ENCODE measurements around the gene RPTOR. TPM values are rescaled to one million over a fixed set of nuclear protein-coding genes. Genes with fewer than 3 reads are reported as not detected.

RPTOR gene
- total and polyA plus RNA-seq, 2 donors (not counting 3 experiments of a cell fraction or from before 2014, with no cell fraction given): 10.7 to 41.8 TPM

DNA sequence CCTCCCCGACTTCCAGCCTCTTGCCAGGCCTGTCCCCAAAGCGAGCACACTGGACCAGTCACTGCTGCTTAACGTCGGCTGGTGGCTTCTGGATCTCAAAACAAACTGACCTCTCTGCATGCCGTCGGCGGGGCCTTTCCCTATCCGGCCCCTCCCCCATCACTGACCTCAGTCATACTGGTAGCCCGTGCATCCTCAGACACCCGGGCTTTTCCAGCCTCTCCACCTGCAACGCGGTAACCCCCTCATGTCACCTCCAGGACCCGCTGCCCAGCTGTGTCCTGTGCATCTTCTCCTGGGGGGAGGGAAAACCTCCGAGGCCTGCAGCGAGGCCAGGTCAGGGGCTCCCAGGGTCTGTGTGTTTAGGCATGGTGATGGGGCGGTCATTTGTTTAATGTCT is 308.4 kb downstream of the RPTOR start:
- Histone ChIP-seq H3K4me1 (ENCODE audit: control insufficient read depth, extremely low read depth, insufficient read depth, low read length) (peaks cover 18% of the 10 kb centered on the region), H3K4me3 (replicated peaks in 1 of 3; ENCODE audit: insufficient read depth in 1 of 3, low read depth in 1 of 3, low read length in 3 of 3) (no peak overlapping the region), H3K36me3 (ENCODE audit: control insufficient read depth in 2 of 2, extremely low read depth in 1 of 2, insufficient read depth in 2 of 2, low read length in 2 of 2) (no peaks in the 10 kb centered on the region), H3K27me3 (ENCODE audit: control insufficient read depth in 2 of 2, insufficient read depth in 2 of 2, low read length in 2 of 2) (no peaks in the 10 kb centered on the region), H3K9me3 (replicated peaks; ENCODE audit: control insufficient read depth, insufficient read depth, low read length) (no peaks in the 10 kb centered on the region), H2AFZ (ENCODE audit: low read depth, low read length) (no peak overlapping the region), H3K27ac (ENCODE audit: insufficient read depth, low read depth, low read length) (no peak overlapping the region), H3K4me2 (ENCODE audit: insufficient read depth, low read length) (no peak overlapping the region), H3K9me1 (replicated peaks; ENCODE audit: control insufficient read depth, extremely low read depth, insufficient read depth, low read length) (no peaks in the 10 kb centered on the region), H3K79me2 (ENCODE audit: control insufficient read depth, insufficient read depth, low read length) (no peaks in the 10 kb centered on the region), H4K20me1 (replicated peaks; ENCODE audit: control insufficient read depth, extremely low read depth, insufficient read depth, low read length) (no peaks in the 10 kb centered on the region), H3K9ac (replicated peaks; ENCODE audit: extremely low read depth, insufficient read depth, low read length) (no peak overlapping the region)
- CTCF ChIA-PET: no interaction called here
- DNase-seq (ENCODE audit: low read depth, low spot score): no peak
- TF ChIP-seq POLR2AphosphoS5 (IDR thresholded peaks at IDR 0.05; ENCODE audit: insufficient read depth, low read depth, low read length) (no peak), MYC (IDR thresholded peaks at IDR 0.05; ENCODE audit: low read depth, low read length) (no peak), GATA2 (IDR thresholded peaks at IDR 0.05; ENCODE audit: insufficient read depth, insufficient read length, low read depth, low read length) (no peak), POLR2A (IDR thresholded peaks at IDR 0.05; ENCODE audit: low read depth, low read length) (no peak), EZH2 (IDR thresholded peaks at IDR 0.05; ENCODE audit: borderline replicate concordance, low read depth, low read length, severe bottlenecking) (no peak), FOS (IDR thresholded peaks at IDR 0.05; ENCODE audit: borderline replicate concordance, insufficient read depth, low read length) (no peak), JUN (IDR thresholded peaks at IDR 0.05; ENCODE audit: borderline replicate concordance, insufficient read depth, insufficient read length, low read depth) (no peak)
- TF ChIP-seq, protein P1, sequence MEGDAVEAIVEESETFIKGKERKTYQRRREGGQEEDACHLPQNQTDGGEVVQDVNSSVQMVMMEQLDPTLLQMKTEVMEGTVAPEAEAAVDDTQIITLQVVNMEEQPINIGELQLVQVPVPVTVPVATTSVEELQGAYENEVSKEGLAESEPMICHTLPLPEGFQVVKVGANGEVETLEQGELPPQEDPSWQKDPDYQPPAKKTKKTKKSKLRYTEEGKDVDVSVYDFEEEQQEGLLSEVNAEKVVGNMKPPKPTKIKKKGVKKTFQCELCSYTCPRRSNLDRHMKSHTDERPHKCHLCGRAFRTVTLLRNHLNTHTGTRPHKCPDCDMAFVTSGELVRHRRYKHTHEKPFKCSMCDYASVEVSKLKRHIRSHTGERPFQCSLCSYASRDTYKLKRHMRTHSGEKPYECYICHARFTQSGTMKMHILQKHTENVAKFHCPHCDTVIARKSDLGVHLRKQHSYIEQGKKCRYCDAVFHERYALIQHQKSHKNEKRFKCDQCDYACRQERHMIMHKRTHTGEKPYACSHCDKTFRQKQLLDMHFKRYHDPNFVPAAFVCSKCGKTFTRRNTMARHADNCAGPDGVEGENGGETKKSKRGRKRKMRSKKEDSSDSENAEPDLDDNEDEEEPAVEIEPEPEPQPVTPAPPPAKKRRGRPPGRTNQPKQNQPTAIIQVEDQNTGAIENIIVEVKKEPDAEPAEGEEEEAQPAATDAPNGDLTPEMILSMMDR (IDR thresholded peaks at IDR 0.05; ENCODE audit: extremely low read depth in 1 of 2, insufficient read depth in 1 of 2, low read depth in 1 of 2, low read length in 2 of 2): no peak
- TF ChIP-seq, protein P2, sequence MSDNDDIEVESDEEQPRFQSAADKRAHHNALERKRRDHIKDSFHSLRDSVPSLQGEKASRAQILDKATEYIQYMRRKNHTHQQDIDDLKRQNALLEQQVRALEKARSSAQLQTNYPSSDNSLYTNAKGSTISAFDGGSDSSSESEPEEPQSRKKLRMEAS (IDR thresholded peaks at IDR 0.05; ENCODE audit: insufficient read depth, insufficient read length): no peak
- intact Hi-C loops (cut with micrococcal nuclease) (loop anchor here (10.0 kb wide), 1 partner anchor 178 kb away; no protein-coding TSS in a partner anchor), dilution Hi-C loops (cut with MboI; ENCODE audit: extremely low pct_ligation_motif_present, low sequenced_read_pairs) (no loop called here)
- BruUV-seq (replicated peaks): no TSS peak
- POLR2A ChIA-PET: no interaction called here
- FAIRE-seq: no peak

Data from endothelial cell of umbilical vein (primary cell).